Globus pallidus (tissue), 1 donor: ENCODE results near the gene MUC5B.
"Not testable (repeated sequence)": the region's sequence is repeated elsewhere in the genome, so short reads cannot be mapped to it uniquely, and the experiment has no call there.

Experiments used
- DNase-seq: peaks from one replicate; pipeline ENCODE4 v3.0.0-alpha.2; 2015; ENCODE audit warnings: low spot score

The MUC5B gene

GRCh38 chr11:1233351-1234053 lies 10.6 kb downstream of the MUC5B start:
- DNase-seq: no peak

- no peak for DNase-seq
Observed at GRCh38 chr11:1234054-1234720, 11.3 kb downstream of the MUC5B start.

- DNase-seq: no peak
Observed at GRCh38 chr11:1234771-1235305, 12.0 kb downstream of the MUC5B start.

GRCh38 chr11:1235306-1235900 lies 12.5 kb downstream of the MUC5B start:
- no peak for DNase-seq

GRCh38 chr11:1235901-1236315 lies 13.0 kb downstream of the MUC5B start:
- no peak for DNase-seq

GRCh38 chr11:1236316-1237127 lies 13.7 kb downstream of the MUC5B start:
- DNase-seq: no peak

- DNase-seq: no peak
Observed at GRCh38 chr11:1237128-1237580, 14.3 kb downstream of the MUC5B start.

- DNase-seq: no peak
Observed at GRCh38 chr11:1237851-1238250, 15.0 kb downstream of the MUC5B start.

GRCh38 chr11:1238767-1239595 lies 16.1 kb downstream of the MUC5B start:
- DNase-seq: no peak

- no peak for DNase-seq
Observed at GRCh38 chr11:1239596-1240205, 16.8 kb downstream of the MUC5B start.

GRCh38 chr11:1240771-1241170 lies 17.9 kb downstream of the MUC5B start:
- DNase-seq: no peak

GRCh38 chr11:1241706-1242105 lies 18.8 kb downstream of the MUC5B start:
- DNase-seq: no peak

- no peak for DNase-seq
Observed at GRCh38 chr11:1242289-1242688, 19.4 kb downstream of the MUC5B start.

GRCh38 chr11:1242751-1243150 lies 19.9 kb downstream of the MUC5B start:
- DNase-seq: not testable (repeated sequence)

GRCh38 chr11:1243521-1243920 lies 20.7 kb downstream of the MUC5B start:
- DNase-seq: not testable (repeated sequence)

GRCh38 chr11:1244557-1244956 lies 21.7 kb downstream of the MUC5B start:
- not testable (repeated sequence) for DNase-seq

- not testable (repeated sequence) for DNase-seq
Observed at GRCh38 chr11:1245717-1246116, 22.9 kb downstream of the MUC5B start.

- DNase-seq: not testable (repeated sequence)
Observed at GRCh38 chr11:1246301-1246700, 23.4 kb downstream of the MUC5B start.

GRCh38 chr11:1247026-1247425 lies 24.2 kb downstream of the MUC5B start:
- DNase-seq: not testable (repeated sequence)

GRCh38 chr11:1248951-1249350 lies 26.1 kb downstream of the MUC5B start:
- not testable (repeated sequence) for DNase-seq

- not testable (repeated sequence) for DNase-seq
Observed at GRCh38 chr11:1250411-1250810, 27.5 kb downstream of the MUC5B start.
